Measurements from ENCODE around the gene OVCH1.

GRCh38 chr12:29437575-29437974 is 59.9 kb downstream of the OVCH1 start:
- TF ChIP-seq CTCF (IDR thresholded peaks at IDR 0.05) (no peak), GATA2 (CRISPR knock-in tag; IDR thresholded peaks at IDR 0.05) (no peak), EZH2phosphoT487 (IDR thresholded peaks at IDR 0.05; ENCODE audit: borderline replicate concordance, low read depth) (no peak), FOXJ3 (CRISPR knock-in tag; IDR thresholded peaks at IDR 0.05) (no peak), SIN3A (IDR thresholded peaks at IDR 0.05; ENCODE audit: borderline replicate concordance, low read depth, low read length) (no peak), TAF1 (IDR thresholded peaks at IDR 0.05; ENCODE audit: borderline replicate concordance, low read depth, low read length) (no peak), MAX (IDR thresholded peaks at IDR 0.05; ENCODE audit: low read depth) (no peak), REST (IDR thresholded peaks at IDR 0.05; ENCODE audit: low read depth, low read length) (no peak), POLR2AphosphoS5 (IDR thresholded peaks at IDR 0.05; ENCODE audit: low read depth, low read length) (no peak), YY1 (IDR thresholded peaks at IDR 0.05; ENCODE audit: low read depth) (no peak), JUND (IDR thresholded peaks at IDR 0.05) (no peak), MXI1 (IDR thresholded peaks at IDR 0.05; ENCODE audit: low read depth, low read length) (no peak)

Data from SK-N-SH (cell line).